Left lung (tissue), 10 donors: Measurements from ENCODE around the gene HAUS3. TPM values are rescaled to one million over a fixed set of nuclear protein-coding genes. Genes with fewer than 3 reads are reported as not detected.

Experiments
- ATAC-seq: fragments of 200-7000 bp; cut with Tn5 transposase; one replicate; pipeline ENCODE4 v1.9.1; 2020; ENCODE audit warnings: moderate library complexity
- DNase-seq, 4 donors: peaks; one replicate each; pipeline ENCODE4 v3.0.0-alpha.2; 2013 to 2020
- H3K27ac ChIP-seq, 2 donors: fragments of 200-600 bp; sonication (generic) in 1 of 2; one replicate each; pipeline versions ENCODE4 v1.5.0 to v1.8.0; 2020 to 2021
- H3K27me3 ChIP-seq, 2 donors: fragments of 200-600 bp; sonication (generic) in 1 of 2; one replicate each; pipeline versions ENCODE4 v1.5.0 to v1.8.0; 2020 to 2021
- H3K36me3 ChIP-seq, 2 donors: fragments of 200-600 bp; sonication (generic) in 1 of 2; one replicate each; pipeline versions ENCODE4 v1.5.0 to v1.8.0; 2020 to 2021
- H3K4me1 ChIP-seq, 2 donors: fragments of 200-600 bp; one replicate each; pipeline ENCODE4 v1.8.0; 2021
- H3K4me3 ChIP-seq, 2 donors: fragments of 200-600 bp; sonication (generic) in 1 of 2; one replicate each; pipeline versions ENCODE4 v1.5.0 to v1.8.0; 2020 to 2021; ENCODE audit warnings: mild to moderate bottlenecking in 1 of 2
- H3K9me3 ChIP-seq, 2 donors: fragments of 200-600 bp; sonication (generic) in 1 of 2; one replicate each; pipeline versions ENCODE4 v1.5.0 to v1.8.0; 2020 to 2021
- intact Hi-C, 2 donors: fragments of 100-400 bp; cut with DNase I; formaldehyde crosslinking; loops; one replicate each; pipeline versions ENCODE4 v1.11.2 to v1.14.2; 2022
- polyA plus RNA-seq, 6 donors: library from polyadenylated mRNA; unstranded; fragments of 120-200 nt; gene quantifications; one replicate each; pipeline ENCODE4 v1.2.1, GENCODE V29; 2013; ENCODE audit not compliant: insufficient read length in 6 of 6
- total RNA-seq, 2 donors: library from RNA; stranded (reverse); fragmentation: NEBNext Ultra II Directional; extraction: Animal tissue kit (Norgen Biotek cat#: 25700); gene quantifications; one replicate each; pipeline ENCODE4 v1.2.1, GENCODE V29; 2021
- TF ChIP-seq, protein P1 (sequence below), 2 donors: fragments of 200-600 bp; sonication (generic) in 1 of 2; IDR thresholded peaks; one replicate each; pipeline versions ENCODE4 v1.5.0 to v1.8.0; 2021; ENCODE audit warnings: antibody characterized with exemption in 2 of 2
- donor health status: DM: no; HTN: yes; CAD: no.
- donor health status: DM: no; HTN: no; CAD: no.

The HAUS3 gene
- total and polyA plus RNA-seq, 8 donors, result 9.7 to 26.7 (median 23.2) TPM

- ATAC-seq (no peak), DNase-seq (peak in 2 of 4 donors; percentile 24 to 42)
- peaks cover 0 to 4% of the 10 kb centered on the region in 2 donors for H3K9me3 ChIP-seq
- H3K4me1 ChIP-seq, result no peaks in the 10 kb centered on the region
- H3K36me3 ChIP-seq, result peaks cover 0 to 3% of the 10 kb centered on the region in 2 donors
- H3K4me3 ChIP-seq, result no peak overlapping the region
- H3K27me3 ChIP-seq, result no peaks in the 10 kb centered on the region
- TF ChIP-seq, protein P1, sequence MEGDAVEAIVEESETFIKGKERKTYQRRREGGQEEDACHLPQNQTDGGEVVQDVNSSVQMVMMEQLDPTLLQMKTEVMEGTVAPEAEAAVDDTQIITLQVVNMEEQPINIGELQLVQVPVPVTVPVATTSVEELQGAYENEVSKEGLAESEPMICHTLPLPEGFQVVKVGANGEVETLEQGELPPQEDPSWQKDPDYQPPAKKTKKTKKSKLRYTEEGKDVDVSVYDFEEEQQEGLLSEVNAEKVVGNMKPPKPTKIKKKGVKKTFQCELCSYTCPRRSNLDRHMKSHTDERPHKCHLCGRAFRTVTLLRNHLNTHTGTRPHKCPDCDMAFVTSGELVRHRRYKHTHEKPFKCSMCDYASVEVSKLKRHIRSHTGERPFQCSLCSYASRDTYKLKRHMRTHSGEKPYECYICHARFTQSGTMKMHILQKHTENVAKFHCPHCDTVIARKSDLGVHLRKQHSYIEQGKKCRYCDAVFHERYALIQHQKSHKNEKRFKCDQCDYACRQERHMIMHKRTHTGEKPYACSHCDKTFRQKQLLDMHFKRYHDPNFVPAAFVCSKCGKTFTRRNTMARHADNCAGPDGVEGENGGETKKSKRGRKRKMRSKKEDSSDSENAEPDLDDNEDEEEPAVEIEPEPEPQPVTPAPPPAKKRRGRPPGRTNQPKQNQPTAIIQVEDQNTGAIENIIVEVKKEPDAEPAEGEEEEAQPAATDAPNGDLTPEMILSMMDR (IDR thresholded peaks at IDR 0.05), result no peak
- intact Hi-C loops, result no loop called here
- H3K27ac ChIP-seq, result no peak overlapping the region
These were observed 47.5 kb upstream of the HAUS3 start for GRCh38 chr4:2289311-2289954.

GRCh38 chr4:2288051-2288541 lies 46.2 kb upstream of the HAUS3 start:
- no peaks in the 10 kb centered on the region for H3K27me3 ChIP-seq
- no peaks in the 10 kb centered on the region for H3K4me1 ChIP-seq
- intact Hi-C loops, result no loop called here
- H3K27ac ChIP-seq, result no peak overlapping the region
- no peak overlapping the region for H3K4me3 ChIP-seq
- H3K9me3 ChIP-seq, result no peaks in the 10 kb centered on the region
- ATAC-seq (no peak), DNase-seq (peak in 2 of 4 donors; percentile 13 to 67)
- TF ChIP-seq, protein P1 (IDR thresholded peaks at IDR 0.05), result no peak
- peaks cover 0 to 3% of the 10 kb centered on the region in 2 donors for H3K36me3 ChIP-seq

GRCh38 chr4:2287594-2287915 lies 45.6 kb upstream of the HAUS3 start:
- Histone ChIP-seq H3K4me3 (no peak overlapping the region), H3K9me3 (no peaks in the 10 kb centered on the region), H3K4me1 (no peaks in the 10 kb centered on the region), H3K27me3 (no peaks in the 10 kb centered on the region), H3K27ac (no peak overlapping the region), H3K36me3 (peaks cover 0 to 3% of the 10 kb centered on the region in 2 donors)
- ATAC-seq (no peak), DNase-seq (peak in 2 of 4 donors; percentile 26 to 43)
- intact Hi-C loops, result no loop called here
- TF ChIP-seq, protein P1 (IDR thresholded peaks at IDR 0.05), result no peak

- TF ChIP-seq, protein P1 (IDR thresholded peaks at IDR 0.05), result no peak
- Histone ChIP-seq H3K27me3 (no peaks in the 10 kb centered on the region), H3K4me1 (peaks cover 0 to 3% of the 10 kb centered on the region in 2 donors), H3K9me3 (no peaks in the 10 kb centered on the region), H3K4me3 (no peak overlapping the region), H3K27ac (no peak overlapping the region), H3K36me3 (peaks cover 0 to 3% of the 10 kb centered on the region in 2 donors)
- intact Hi-C loops, result no loop called here
- ATAC-seq (no peak), DNase-seq (peak in 2 of 4 donors; percentile 19 to 49)
These were observed 45.1 kb upstream of the HAUS3 start for GRCh38 chr4:2286904-2287593.

DNA sequence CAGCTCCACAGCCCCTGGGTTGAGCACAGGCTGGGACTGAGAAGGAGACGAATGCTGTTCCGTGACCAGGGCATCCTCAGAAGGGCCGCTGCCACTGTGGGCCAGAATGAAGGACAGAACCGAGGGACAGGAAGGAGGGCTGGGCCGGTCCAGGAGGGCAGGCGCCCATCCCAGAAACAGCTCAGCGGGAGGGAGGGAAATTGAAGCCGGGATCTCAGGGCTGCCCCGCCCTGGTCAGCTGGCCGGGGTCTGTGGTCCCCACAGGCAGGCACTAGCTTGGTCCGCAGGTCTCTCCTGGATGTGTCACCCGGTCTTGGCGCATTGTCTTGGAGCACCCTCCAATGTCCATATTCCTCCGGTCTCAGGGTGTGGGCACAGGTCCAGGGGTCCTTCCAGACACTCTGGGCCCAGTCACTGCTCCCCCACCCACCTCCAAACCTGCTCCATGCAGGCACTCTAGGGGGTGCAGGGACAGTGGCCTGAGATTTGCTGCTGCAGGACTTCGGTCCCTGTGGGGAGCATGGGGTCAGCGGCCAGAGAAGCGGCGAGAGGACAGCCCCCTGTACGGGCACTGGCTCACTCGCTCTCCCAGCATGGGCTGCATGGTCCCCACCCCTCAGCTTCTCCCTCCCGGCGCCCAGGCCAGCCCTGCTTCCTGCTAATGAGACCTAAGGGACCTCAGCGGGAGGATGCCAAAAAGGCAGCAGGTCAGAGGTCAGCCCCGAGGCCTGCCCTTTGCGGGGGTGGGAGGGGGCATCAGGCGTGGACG lies 43.9 kb upstream of the HAUS3 start:
- DNase-seq, result peak in 2 of 4 donors; percentile 31 to 68
- Histone ChIP-seq H3K4me1 (peaks cover 0 to 4% of the 10 kb centered on the region in 2 donors), H3K27ac (no peak overlapping the region), H3K4me3 (no peak overlapping the region), H3K9me3 (no peaks in the 10 kb centered on the region), H3K27me3 (no peaks in the 10 kb centered on the region), H3K36me3 (peaks cover 0 to 3% of the 10 kb centered on the region in 2 donors)
- TF ChIP-seq, protein P1 (IDR thresholded peaks at IDR 0.05), result no peak
- ATAC-seq, result no peak
- intact Hi-C loops, result no loop called here
